K562 (cell line): ENCODE data around the gene EGR4. TPM values are rescaled to one million over a fixed set of nuclear protein-coding genes. Genes with fewer than 3 reads are reported as not detected.

Experiments
- ATAC-seq: fragments of 200-7000 bp; cut with Tn5 transposase; 3 replicates; pipeline ENCODE4 v1.9.1; 2020; ENCODE audit warnings: moderate library complexity
- BruUV-seq: library from RNA; stranded (reverse); fragments of 400-500 nt; replicated peaks from 2 replicates; lab custom pipeline; 2021; lab: Mats Ljungman, UMichigan
- CTCF ChIA-PET: fragments of 300-600 bp; formaldehyde crosslinking; extraction: SDS; loops from one replicate; lab custom pipeline; 2021; ENCODE audit warnings: low intra/inter-chr PET ratio; lab: Yijun Ruan, JAX
- POLR2A ChIA-PET: fragments of 300-600, 350-650 bp; sonication (Branson Sonifier 250); formaldehyde crosslinking; extraction: SDS; loops from one replicate; lab custom pipeline; 2021; ENCODE audit warnings: antibody characterized with exemption, inconsistent platforms; lab: Yijun Ruan, JAX
- DNase-seq, 4 experiments: peaks; one replicate each; pipeline versions ENCODE4 v3.0.0 to v3.0.0-alpha.2; 2011 to 2018; ENCODE audit warnings: low spot score in 3 of 4, mixed read lengths in 3 of 4; ENCODE audit errors: extremely low read depth in 1 of 4
- FAIRE-seq: peaks from 2 replicates; lab custom pipeline; 2011; peaks lifted over from hg19 to GRCh38; lab: Jason Lieb, UNC
- H2AFZ ChIP-seq: 2 replicates; pipeline ENCODE4 v1.6.0; 2011; ENCODE audit warnings: low read depth, low read length, control low read depth, inconsistent platforms
- H3K27ac ChIP-seq: fragments of 200-600 bp; 3 replicates; pipeline ENCODE4 v1.8.0; 2011; ENCODE audit warnings: low read depth, mild to moderate bottlenecking, control low read depth, inconsistent platforms, low read length, moderate library complexity, mixed read lengths; ENCODE audit errors: extremely low read depth
- H3K27me3 ChIP-seq, 2 experiments: fragments of 300-600 bp in 1 of 2; 2 replicates in 1 of 2; 3 replicates in 1 of 2; pipeline versions ENCODE4 v1.6.0 to v1.8.0; 2011; ENCODE audit warnings: inconsistent platforms in 2 of 2, low read length in 2 of 2, mild to moderate bottlenecking in 1 of 2, mixed read lengths in 1 of 2, moderate library complexity in 1 of 2; ENCODE audit not compliant: control insufficient read depth in 2 of 2, insufficient read depth in 2 of 2
- H3K36me3 ChIP-seq: fragments of 300-600 bp; 3 replicates; pipeline ENCODE4 v1.8.0; 2011; ENCODE audit warnings: mild to moderate bottlenecking, low read length, inconsistent platforms; ENCODE audit not compliant: control insufficient read depth, insufficient read depth
- H3K4me1 ChIP-seq, 2 experiments: fragments of 200-600 bp in 1 of 2; replicated peaks in 1 of 2; 2 replicates in 1 of 2; 3 replicates in 1 of 2; pipeline versions ENCODE4 v1.5.1 to v1.8.0; 2011; ENCODE audit warnings: inconsistent platforms in 2 of 2, low read length in 2 of 2, mild to moderate bottlenecking in 1 of 2, mixed read lengths in 1 of 2, moderate library complexity in 1 of 2; ENCODE audit not compliant: control insufficient read depth in 2 of 2, insufficient read depth in 2 of 2
- H3K4me2 ChIP-seq: 2 replicates; pipeline ENCODE4 v1.6.1; 2011; ENCODE audit warnings: low read length, control low read depth, inconsistent platforms, mixed read lengths; ENCODE audit not compliant: insufficient read depth
- H3K4me3 ChIP-seq: fragments of 200-600 bp; sonication (generic), shearing (Covaris generic); 2 replicates; pipeline ENCODE4 v1.5.1; 2016; ENCODE audit warnings: control low read depth, inconsistent platforms
- H3K79me2 ChIP-seq: fragments of 200-600 bp; 3 replicates; pipeline ENCODE4 v1.8.0; 2011; ENCODE audit warnings: low read length, inconsistent platforms; ENCODE audit not compliant: control insufficient read depth, insufficient read depth
- H3K9ac ChIP-seq, 2 experiments: 2 replicates each; pipeline versions ENCODE4 v1.6.0 to v1.6.1; 2011; ENCODE audit warnings: low read depth in 2 of 2, low read length in 2 of 2, control low read depth in 1 of 2, inconsistent platforms in 1 of 2, mild to moderate bottlenecking in 1 of 2, mixed read lengths in 1 of 2; ENCODE audit not compliant: insufficient read depth in 1 of 2
- H3K9me1 ChIP-seq: one replicate; pipeline ENCODE4 v1.6.0; 2011; ENCODE audit warnings: inconsistent platforms, mild to moderate bottlenecking, low read length, moderate library complexity; ENCODE audit not compliant: control insufficient read depth, insufficient read depth
- H3K9me3 ChIP-seq: replicated peaks from 2 replicates; pipeline ENCODE4 v1.5.1; 2011; ENCODE audit warnings: low read depth, low read length, inconsistent platforms; ENCODE audit not compliant: control insufficient read depth, insufficient read depth
- H4K20me1 ChIP-seq: replicated peaks from 2 replicates; pipeline ENCODE4 v1.6.1; 2011; ENCODE audit warnings: low read length, inconsistent platforms, mixed read lengths; ENCODE audit not compliant: control insufficient read depth, insufficient read depth
- HMBOX1 ChIP-seq: sonication (generic); IDR thresholded peaks from 2 replicates; pipeline ENCODE4 v1.6.1; 2016
- L3MBTL2 ChIP-seq: fragments of 450-650 bp; IDR thresholded peaks from 2 replicates; pipeline ENCODE4 v1.6.1; 2016; ENCODE audit warnings: mild to moderate bottlenecking, moderate library complexity
- MLLT1 ChIP-seq, 2 experiments: fragments of 450-650 bp; IDR thresholded peaks; 2 replicates each; pipeline ENCODE4 v1.6.1; 2016
- POLR2G ChIP-seq: fragments of 200-400 bp; formaldehyde crosslinking; IDR thresholded peaks from 2 replicates; pipeline ENCODE4 v1.6.1; 2017; ENCODE audit warnings: low read depth, mild to moderate bottlenecking, antibody characterized with exemption, low read length, moderate library complexity
- TARDBP ChIP-seq: fragments of 450-650 bp; IDR thresholded peaks from 2 replicates; pipeline ENCODE4 v1.6.1; 2016
- UBTF ChIP-seq, 2 experiments: IDR thresholded peaks; 2 replicates each; pipeline ENCODE4 v1.6.1; 2012; ENCODE audit warnings: improper control_type of control experiment in 2 of 2, low read depth in 2 of 2, low read length in 2 of 2, borderline replicate concordance in 1 of 2
- ZBTB11 ChIP-seq, 3 experiments: fragments of 200-800 bp in 1 of 3; fragments of 250-450 bp in 1 of 3; fragments of 450-650 bp in 1 of 3; sonication (Bioruptor Pico) in 1 of 3; sonication (Bioruptor generic) in 1 of 3; formaldehyde crosslinking in 1 of 3; IDR thresholded peaks; 2 replicates each; pipeline versions ENCODE4 v1.6.1 to v1.8.0; 2016 to 2022; ENCODE audit warnings: mild to moderate bottlenecking in 2 of 3, missing genetic modification characterization in 2 of 3, missing compliant biosample characterization in 1 of 3, moderate library complexity in 1 of 3
- ZBTB2 ChIP-seq: fragments of 450-650 bp; IDR thresholded peaks from 2 replicates; pipeline ENCODE4 v1.6.1; 2016; ENCODE audit warnings: antibody characterized with exemption
- ZNF76 ChIP-seq: fragments of 250-450 bp; sonication (Bioruptor Pico); IDR thresholded peaks from 2 replicates; pipeline ENCODE4 v1.4.0; 2020; ENCODE audit warnings: mild to moderate bottlenecking, moderate library complexity, borderline replicate concordance
- WGBS: fragments of 100-300 bp; shearing (Covaris generic); methylation state at CpG from one replicate; pipeline ENCODE4 v1.1.6; 2016; ENCODE audit warnings: low coverage, mixed read lengths; ENCODE audit not compliant: insufficient coverage; ENCODE audit errors: missing lambda C conversion rate; 5-methylcytosine and 5-hydroxymethylcytosine counted together
- in situ Hi-C: fragments of 300-500 bp; cut with MboI; formaldehyde crosslinking; loops from 4 replicates; pipeline ENCODE4 v1.15.0; 2018; ENCODE audit warnings: inconsistent platforms, mixed read lengths
- intact Hi-C: fragments of 100-400 bp; cut with micrococcal nuclease; formaldehyde crosslinking; loops from 2 replicates; pipeline ENCODE4 v1.14.2; 2022
- polyA plus RNA-seq, 8 experiments: library from polyadenylated mRNA; depleted of rRNA in 4 of 8; stranded (reverse) in 5 of 8; unstranded in 3 of 8; fragments of >200 nt; fragmentation: Nextera tagmentation in 2 of 8; fragmentation: Illumina TruSeq in 1 of 8; extraction: Ambion mirVana in 2 of 8; extraction: Trizol in 1 of 8; gene quantifications; 2 replicates each; pipeline versions ENCODE4 v1.2.1 to v1.2.3, GENCODE V29; 2011 to 2014; ENCODE audit warnings: inconsistent platforms in 1 of 8, missing spikeins in 1 of 8
- total RNA-seq, 7 experiments: library from RNA; depleted of rRNA in 6 of 7; stranded (reverse); fragments of >200 nt in 6 of 7; fragmentation: Illumina TruSeq in 2 of 7; extraction: Trizol in 2 of 7; gene quantifications; 2 replicates each; pipeline versions ENCODE4 v1.2.1 to v1.2.3, GENCODE V29; 2011 to 2021; ENCODE audit warnings: low replicate concordance in 1 of 7

The EGR4 gene
- total and polyA plus RNA-seq, 9 of the 15 experiments (the other 6 are each of a cell fraction or from before 2014, with no cell fraction given): not detected

GRCh38 chr2:73283545-73284295, 9.6 kb downstream of the EGR4 start:
- Histone ChIP-seq H3K27me3 (no peaks in the 10 kb centered on the region), H3K27ac (peak overlapping the region; percentile 51; the same call in 2 of the 3 replicates), H3K4me1 (peaks cover 3 to 20% of the 10 kb centered on the region in 2 experiments; a peak in 4 of 5 replicates), H2AFZ (peak overlapping the region; percentile 93), H3K4me3 (peak overlapping the region; percentile 58), H4K20me1 (0 out of 2 replicates have a peak, but pooled peaks cover 4% of the 10 kb centered on the region), H3K79me2 (peaks cover 7% of the 10 kb centered on the region), H3K9me1 (no peaks in the 10 kb centered on the region), H3K4me2 (peak overlapping the region; percentile 76), H3K9ac (peak overlapping the region; percentile 52 to 90; a peak in 3 of 4 replicates), H3K9me3 (no peaks in the 10 kb centered on the region), H3K36me3 (0 out of 3 replicates have a peak, but pooled peaks cover 2% of the 10 kb centered on the region)
- no TSS peak for BruUV-seq
- CTCF ChIA-PET: no interaction called here
- DNase-seq (peak in 3 of 4 experiments; percentile 11 to 53 (median 46)), FAIRE-seq (no peak), ATAC-seq (peak; percentile 66)
- in situ Hi-C loops (no loop called here), intact Hi-C loops (no loop called here)
- POLR2A ChIA-PET: interaction anchor here (0.6 kb wide), 2 partner anchors 103 to 307 kb away, joined by 3 read pairs; no protein-coding TSS in a partner anchor
- 10% methylated on average over 32 of the region's 43 CpGs for WGBS
- TF ChIP-seq ZBTB11 (CRISPR knock-in tag; IDR thresholded peaks at IDR 0.05): peak in 1 of 3 experiments; percentile 35; a peak in 1 of 6 replicates
- no peak for TF ChIP-seq ZNF76 (CRISPR knock-in tag)
- no peak for TF ChIP-seq TARDBP
- no peak for TF ChIP-seq HMBOX1
- TF ChIP-seq L3MBTL2: peak; percentile 50
- peak; percentile 43; the same call in 1 of the 2 replicates for TF ChIP-seq POLR2G
- TF ChIP-seq ZBTB2: no peak
- 0 out of 4 replicates have a peak, but pooled peaks of 1 of the 2 experiments have one; percentile 45 for TF ChIP-seq UBTF (IDR thresholded peaks at IDR 0.05; ENCODE audit: borderline replicate concordance in 1 of 2, low read depth in 2 of 2, low read length in 2 of 2)
- no peak for TF ChIP-seq MLLT1 (IDR thresholded peaks at IDR 0.05)
